GM12878 (cell line): Measurements from ENCODE around the gene BICDL2.

Source experiments
- BRCA1 ChIP-seq: IDR thresholded peaks from 2 replicates; pipeline ENCODE4 v1.6.1; 2011; ENCODE audit warnings: low read depth, low read length, improper control_type of control experiment
- CHD4 ChIP-seq: fragments of 200-600 bp; sonication (generic); IDR thresholded peaks from 2 replicates; pipeline ENCODE4 v1.6.1; 2016; ENCODE audit warnings: mild to moderate bottlenecking
- EP300 ChIP-seq, 2 experiments: fragments of 150-350 bp in 1 of 2; IDR thresholded peaks; 2 replicates each; pipeline ENCODE4 v1.6.1; 2011 to 2012; ENCODE audit warnings: low read depth in 2 of 2, low read length in 2 of 2, borderline replicate concordance in 1 of 2, improper control_type of control experiment in 1 of 2, inconsistent platforms in 1 of 2; ENCODE audit not compliant: control insufficient read depth in 1 of 2
- EZH2 ChIP-seq: IDR thresholded peaks from 2 replicates; pipeline ENCODE4 v1.6.1; 2012; ENCODE audit warnings: low read depth, mild to moderate bottlenecking, control low read depth, inconsistent platforms, low read length, borderline replicate concordance; ENCODE audit not compliant: control insufficient read depth
- POLR2A ChIP-seq: IDR thresholded peaks from 2 replicates; pipeline ENCODE4 v1.6.1; 2011; ENCODE audit warnings: low read depth, mild to moderate bottlenecking, low read length
- SPI1 ChIP-seq: IDR thresholded peaks from 2 replicates; pipeline ENCODE4 v1.6.1; 2011; ENCODE audit warnings: low read depth, mild to moderate bottlenecking, low read length, moderate library complexity, borderline replicate concordance; ENCODE audit not compliant: insufficient read depth
- TAF1 ChIP-seq: IDR thresholded peaks from 2 replicates; pipeline ENCODE4 v1.6.1; 2011; ENCODE audit warnings: mild to moderate bottlenecking, low read depth, low read length, borderline replicate concordance
- YY1 ChIP-seq: IDR thresholded peaks from 2 replicates; pipeline ENCODE4 v1.6.1; 2011; ENCODE audit warnings: low read depth, mild to moderate bottlenecking, low read length
- TF ChIP-seq, protein P1 (sequence below), 3 experiments: IDR thresholded peaks in 2 of 3; conservative IDR thresholded peaks in 1 of 3; 2 replicates each; pipeline ENCODE4 v1.5.1; 2011; ENCODE audit warnings: low read depth in 3 of 3, low read length in 3 of 3, mild to moderate bottlenecking in 3 of 3, control low read depth in 2 of 3, moderate library complexity in 2 of 3, inconsistent platforms in 1 of 3, mixed read lengths in 1 of 3; ENCODE audit not compliant: control insufficient read depth in 2 of 3, insufficient read depth in 1 of 3; ENCODE audit errors: extremely low read depth in 1 of 3
- TF ChIP-seq, protein P2 (sequence below): IDR thresholded peaks from 2 replicates; pipeline ENCODE4 v1.6.1; 2012; ENCODE audit warnings: mild to moderate bottlenecking, low read depth, low read length
- TF ChIP-seq, protein P3 (sequence below): fragments of 450-650 bp; formaldehyde crosslinking; IDR thresholded peaks from 2 replicates; pipeline ENCODE4 v1.5.0; 2022; ENCODE audit warnings: mild to moderate bottlenecking, missing genetic modification characterization

DNA sequence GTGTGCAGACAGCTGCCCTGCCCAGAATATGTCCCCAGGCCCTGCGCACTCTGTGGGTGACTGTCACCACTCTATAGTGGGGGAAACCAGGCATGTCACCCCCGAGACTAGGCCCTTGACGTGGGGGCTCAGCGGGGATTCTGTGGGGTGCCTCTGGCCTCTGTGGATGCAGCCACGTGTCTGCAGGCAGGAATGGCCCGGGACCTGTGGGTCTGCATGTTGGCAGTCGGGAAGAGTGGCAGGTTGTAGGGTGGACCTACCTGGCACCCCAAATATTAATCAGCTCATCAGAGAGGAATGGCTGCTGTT is 29.6 kb upstream of the BICDL2 start:
- TF ChIP-seq TAF1 (no peak), BRCA1 (no peak), EZH2 (no peak), EP300 (IDR thresholded peaks at IDR 0.05; ENCODE audit: borderline replicate concordance in 1 of 2, control insufficient read depth in 1 of 2, low read depth in 2 of 2, low read length in 2 of 2) (no peak), CHD4 (no peak), POLR2A (no peak), YY1 (no peak), SPI1 (no peak)
- TF ChIP-seq, protein P1, sequence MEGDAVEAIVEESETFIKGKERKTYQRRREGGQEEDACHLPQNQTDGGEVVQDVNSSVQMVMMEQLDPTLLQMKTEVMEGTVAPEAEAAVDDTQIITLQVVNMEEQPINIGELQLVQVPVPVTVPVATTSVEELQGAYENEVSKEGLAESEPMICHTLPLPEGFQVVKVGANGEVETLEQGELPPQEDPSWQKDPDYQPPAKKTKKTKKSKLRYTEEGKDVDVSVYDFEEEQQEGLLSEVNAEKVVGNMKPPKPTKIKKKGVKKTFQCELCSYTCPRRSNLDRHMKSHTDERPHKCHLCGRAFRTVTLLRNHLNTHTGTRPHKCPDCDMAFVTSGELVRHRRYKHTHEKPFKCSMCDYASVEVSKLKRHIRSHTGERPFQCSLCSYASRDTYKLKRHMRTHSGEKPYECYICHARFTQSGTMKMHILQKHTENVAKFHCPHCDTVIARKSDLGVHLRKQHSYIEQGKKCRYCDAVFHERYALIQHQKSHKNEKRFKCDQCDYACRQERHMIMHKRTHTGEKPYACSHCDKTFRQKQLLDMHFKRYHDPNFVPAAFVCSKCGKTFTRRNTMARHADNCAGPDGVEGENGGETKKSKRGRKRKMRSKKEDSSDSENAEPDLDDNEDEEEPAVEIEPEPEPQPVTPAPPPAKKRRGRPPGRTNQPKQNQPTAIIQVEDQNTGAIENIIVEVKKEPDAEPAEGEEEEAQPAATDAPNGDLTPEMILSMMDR (IDR thresholded peaks at IDR 0.05 in 2 of 3, conservative IDR thresholded peaks at IDR 0.05 in 1 of 3; ENCODE audit: control insufficient read depth in 2 of 3, extremely low read depth in 1 of 3, insufficient read depth in 1 of 3, low read depth in 3 of 3, low read length in 3 of 3), result no peak
- TF ChIP-seq, protein P2, sequence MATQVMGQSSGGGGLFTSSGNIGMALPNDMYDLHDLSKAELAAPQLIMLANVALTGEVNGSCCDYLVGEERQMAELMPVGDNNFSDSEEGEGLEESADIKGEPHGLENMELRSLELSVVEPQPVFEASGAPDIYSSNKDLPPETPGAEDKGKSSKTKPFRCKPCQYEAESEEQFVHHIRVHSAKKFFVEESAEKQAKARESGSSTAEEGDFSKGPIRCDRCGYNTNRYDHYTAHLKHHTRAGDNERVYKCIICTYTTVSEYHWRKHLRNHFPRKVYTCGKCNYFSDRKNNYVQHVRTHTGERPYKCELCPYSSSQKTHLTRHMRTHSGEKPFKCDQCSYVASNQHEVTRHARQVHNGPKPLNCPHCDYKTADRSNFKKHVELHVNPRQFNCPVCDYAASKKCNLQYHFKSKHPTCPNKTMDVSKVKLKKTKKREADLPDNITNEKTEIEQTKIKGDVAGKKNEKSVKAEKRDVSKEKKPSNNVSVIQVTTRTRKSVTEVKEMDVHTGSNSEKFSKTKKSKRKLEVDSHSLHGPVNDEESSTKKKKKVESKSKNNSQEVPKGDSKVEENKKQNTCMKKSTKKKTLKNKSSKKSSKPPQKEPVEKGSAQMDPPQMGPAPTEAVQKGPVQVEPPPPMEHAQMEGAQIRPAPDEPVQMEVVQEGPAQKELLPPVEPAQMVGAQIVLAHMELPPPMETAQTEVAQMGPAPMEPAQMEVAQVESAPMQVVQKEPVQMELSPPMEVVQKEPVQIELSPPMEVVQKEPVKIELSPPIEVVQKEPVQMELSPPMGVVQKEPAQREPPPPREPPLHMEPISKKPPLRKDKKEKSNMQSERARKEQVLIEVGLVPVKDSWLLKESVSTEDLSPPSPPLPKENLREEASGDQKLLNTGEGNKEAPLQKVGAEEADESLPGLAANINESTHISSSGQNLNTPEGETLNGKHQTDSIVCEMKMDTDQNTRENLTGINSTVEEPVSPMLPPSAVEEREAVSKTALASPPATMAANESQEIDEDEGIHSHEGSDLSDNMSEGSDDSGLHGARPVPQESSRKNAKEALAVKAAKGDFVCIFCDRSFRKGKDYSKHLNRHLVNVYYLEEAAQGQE, result no peak
- TF ChIP-seq, protein P3, sequence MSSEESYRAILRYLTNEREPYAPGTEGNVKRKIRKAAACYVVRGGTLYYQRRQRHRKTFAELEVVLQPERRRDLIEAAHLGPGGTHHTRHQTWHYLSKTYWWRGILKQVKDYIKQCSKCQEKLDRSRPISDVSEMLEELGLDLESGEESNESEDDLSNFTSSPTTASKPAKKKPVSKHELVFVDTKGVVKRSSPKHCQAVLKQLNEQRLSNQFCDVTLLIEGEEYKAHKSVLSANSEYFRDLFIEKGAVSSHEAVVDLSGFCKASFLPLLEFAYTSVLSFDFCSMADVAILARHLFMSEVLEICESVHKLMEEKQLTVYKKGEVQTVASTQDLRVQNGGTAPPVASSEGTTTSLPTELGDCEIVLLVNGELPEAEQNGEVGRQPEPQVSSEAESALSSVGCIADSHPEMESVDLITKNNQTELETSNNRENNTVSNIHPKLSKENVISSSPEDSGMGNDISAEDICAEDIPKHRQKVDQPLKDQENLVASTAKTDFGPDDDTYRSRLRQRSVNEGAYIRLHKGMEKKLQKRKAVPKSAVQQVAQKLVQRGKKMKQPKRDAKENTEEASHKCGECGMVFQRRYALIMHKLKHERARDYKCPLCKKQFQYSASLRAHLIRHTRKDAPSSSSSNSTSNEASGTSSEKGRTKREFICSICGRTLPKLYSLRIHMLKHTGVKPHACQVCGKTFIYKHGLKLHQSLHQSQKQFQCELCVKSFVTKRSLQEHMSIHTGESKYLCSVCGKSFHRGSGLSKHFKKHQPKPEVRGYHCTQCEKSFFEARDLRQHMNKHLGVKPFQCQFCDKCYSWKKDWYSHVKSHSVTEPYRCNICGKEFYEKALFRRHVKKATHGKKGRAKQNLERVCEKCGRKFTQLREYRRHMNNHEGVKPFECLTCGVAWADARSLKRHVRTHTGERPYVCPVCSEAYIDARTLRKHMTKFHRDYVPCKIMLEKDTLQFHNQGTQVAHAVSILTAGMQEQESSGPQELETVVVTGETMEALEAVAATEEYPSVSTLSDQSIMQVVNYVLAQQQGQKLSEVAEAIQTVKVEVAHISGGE, result no peak
